ENCODE data around the gene BUD13. TPM values are rescaled to one million over a fixed set of nuclear protein-coding genes. Genes with fewer than 3 reads are reported as not detected.

Gene BUD13
- total and polyA plus RNA-seq, 9 of the 15 experiments (the other 6 are each of a cell fraction or from before 2014, with no cell fraction given), result 9.5 to 34.1 (median 27.1) TPM

GRCh38 chr11:116772443-116773202, at the start of gene BUD13 (continued):
- TF ChIP-seq VEZF1 (CRISPR knock-in tag; IDR thresholded peaks at IDR 0.05) (peak; percentile 84), ZNF398 (CRISPR knock-in tag; IDR thresholded peaks at IDR 0.05) (no peak), PHTF2 (CRISPR knock-in tag; IDR thresholded peaks at IDR 0.05) (no peak), ETS2 (tag; IDR thresholded peaks at IDR 0.05; ENCODE audit: borderline replicate concordance, poor library complexity, severe bottlenecking) (no peak), FOXJ3 (CRISPR knock-in tag; IDR thresholded peaks at IDR 0.05) (no peak), KDM5B (IDR thresholded peaks at IDR 0.05; ENCODE audit: insufficient replicate concordance, low read depth, low read length) (peak; percentile 79), STAG1 (CRISPR knock-in tag; IDR thresholded peaks at IDR 0.05; ENCODE audit: borderline replicate concordance) (no peak), FOXP1 (CRISPR knock-in tag; IDR thresholded peaks at IDR 0.05) (no peak), CSDE1 (IDR thresholded peaks at IDR 0.05) (no peak), PHF20 (IDR thresholded peaks at IDR 0.05; ENCODE audit: partially characterized antibody) (peak; percentile 88), ZNF408 (CRISPR knock-in tag; IDR thresholded peaks at IDR 0.05; ENCODE audit: low read depth) (no peak), NEUROD1 (IDR thresholded peaks at IDR 0.05; ENCODE audit: borderline replicate concordance, low read depth, low read length, partially characterized antibody) (peak; percentile 82), ZNF583 (CRISPR knock-in tag; IDR thresholded peaks at IDR 0.05) (no peak), ARHGAP35 (IDR thresholded peaks at IDR 0.05; ENCODE audit: partially characterized antibody) (no peak), RBM17 (IDR thresholded peaks at IDR 0.05; ENCODE audit: borderline replicate concordance, low read depth, low read length) (no peak), ZNF79 (CRISPR knock-in tag; IDR thresholded peaks at IDR 0.05; ENCODE audit: low read depth) (no peak), ZFX (CRISPR knock-in tag; IDR thresholded peaks at IDR 0.05) (peak; percentile 82), PHF8 (IDR thresholded peaks at IDR 0.05; ENCODE audit: borderline replicate concordance, low read length) (peak; percentile 94), HMGXB4 (CRISPR knock-in tag; IDR thresholded peaks at IDR 0.05) (0 out of 2 replicates have a peak, but pooled peaks have one; percentile 49)
